HG03025 (cell line): Measurements from ENCODE around the gene CD81.
"Not testable (repeated sequence)": the region's sequence is repeated elsewhere in the genome, so short reads cannot be mapped to it uniquely, and the experiment has no call there.

Source experiments
- ATAC-seq: cut with Tn5 transposase; IDR thresholded peaks from one replicate; pipeline ENCODE4 v1.9.1; 2021; ENCODE audit warnings: mild to moderate bottlenecking, moderate library complexity; ENCODE audit not compliant: unreplicated experiment, low FRiP score

The CD81 gene

GRCh38 chr11:2355000-2355644 is 22.0 kb upstream of the CD81 start:
- ATAC-seq, result no peak

- ATAC-seq, result no peak
These were observed 19.9 kb upstream of the CD81 start for GRCh38 chr11:2357246-2357645.

- not testable (repeated sequence) for ATAC-seq
These were observed 19.5 kb upstream of the CD81 start for GRCh38 chr11:2357651-2358050.

- ATAC-seq, result no peak
These were observed 18.2 kb upstream of the CD81 start for GRCh38 chr11:2358754-2359442.

- no peak for ATAC-seq
These were observed 17.6 kb upstream of the CD81 start for GRCh38 chr11:2359557-2359956.

- ATAC-seq, result no peak
These were observed 16.9 kb upstream of the CD81 start for GRCh38 chr11:2360081-2360642.

- ATAC-seq, result no peak
These were observed 15.5 kb upstream of the CD81 start for GRCh38 chr11:2361565-2361964.

- no peak for ATAC-seq
These were observed 14.7 kb upstream of the CD81 start for GRCh38 chr11:2362414-2362813.

- ATAC-seq, result no peak
These were observed 14.0 kb upstream of the CD81 start for GRCh38 chr11:2363130-2363529.

- no peak for ATAC-seq
These were observed 13.3 kb upstream of the CD81 start for GRCh38 chr11:2363577-2364370.

- ATAC-seq, result not testable (repeated sequence)
These were observed 12.7 kb upstream of the CD81 start for GRCh38 chr11:2364386-2364785.

- ATAC-seq, result no peak
These were observed 11.4 kb upstream of the CD81 start for GRCh38 chr11:2365571-2366210.

- ATAC-seq, result no peak
These were observed 10.8 kb upstream of the CD81 start for GRCh38 chr11:2366276-2366675.

GRCh38 chr11:2366733-2367132 is 10.4 kb upstream of the CD81 start:
- ATAC-seq, result no peak

- ATAC-seq, result no peak
These were observed 9.6 kb upstream of the CD81 start for GRCh38 chr11:2367266-2368160.

GRCh38 chr11:2368178-2368850 is 8.8 kb upstream of the CD81 start:
- ATAC-seq, result no peak

- no peak for ATAC-seq
These were observed 8.3 kb upstream of the CD81 start for GRCh38 chr11:2368851-2369180.

- no peak for ATAC-seq
These were observed 7.8 kb upstream of the CD81 start for GRCh38 chr11:2369320-2369719.

- ATAC-seq, result no peak
These were observed 7.2 kb upstream of the CD81 start for GRCh38 chr11:2369896-2370295.
